GM13976 (cell line): ENCODE measurements around the gene MCF2L2.

Experiments used
- DNase-seq: peaks from one replicate; pipeline ENCODE4 v3.0.0; 2012; ENCODE audit warnings: low spot score
- in situ Hi-C: fragments of 300-500 bp; cut with MboI; formaldehyde crosslinking; loops from one replicate; pipeline ENCODE4 v1.12.0; 2022; ENCODE audit warnings: low sequenced_read_pairs, mixed read lengths, inconsistent platforms; ENCODE audit not compliant: unreplicated experiment
- TF ChIP-seq, protein P1 (sequence below): IDR thresholded peaks from 2 replicates; pipeline ENCODE4 v1.5.1; 2012; ENCODE audit warnings: borderline replicate concordance, mild to moderate bottlenecking; ENCODE audit not compliant: insufficient read depth; ENCODE audit errors: extremely low read depth, missing control alignments, control extremely low read depth

Gene MCF2L2

GRCh38 chr3:183277260-183277659 lies 151.2 kb downstream of the MCF2L2 start:
- in situ Hi-C loops = no loop called here
- TF ChIP-seq, protein P1, sequence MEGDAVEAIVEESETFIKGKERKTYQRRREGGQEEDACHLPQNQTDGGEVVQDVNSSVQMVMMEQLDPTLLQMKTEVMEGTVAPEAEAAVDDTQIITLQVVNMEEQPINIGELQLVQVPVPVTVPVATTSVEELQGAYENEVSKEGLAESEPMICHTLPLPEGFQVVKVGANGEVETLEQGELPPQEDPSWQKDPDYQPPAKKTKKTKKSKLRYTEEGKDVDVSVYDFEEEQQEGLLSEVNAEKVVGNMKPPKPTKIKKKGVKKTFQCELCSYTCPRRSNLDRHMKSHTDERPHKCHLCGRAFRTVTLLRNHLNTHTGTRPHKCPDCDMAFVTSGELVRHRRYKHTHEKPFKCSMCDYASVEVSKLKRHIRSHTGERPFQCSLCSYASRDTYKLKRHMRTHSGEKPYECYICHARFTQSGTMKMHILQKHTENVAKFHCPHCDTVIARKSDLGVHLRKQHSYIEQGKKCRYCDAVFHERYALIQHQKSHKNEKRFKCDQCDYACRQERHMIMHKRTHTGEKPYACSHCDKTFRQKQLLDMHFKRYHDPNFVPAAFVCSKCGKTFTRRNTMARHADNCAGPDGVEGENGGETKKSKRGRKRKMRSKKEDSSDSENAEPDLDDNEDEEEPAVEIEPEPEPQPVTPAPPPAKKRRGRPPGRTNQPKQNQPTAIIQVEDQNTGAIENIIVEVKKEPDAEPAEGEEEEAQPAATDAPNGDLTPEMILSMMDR = no peak
- DNase-seq = no peak

- in situ Hi-C loops = no loop called here
- DNase-seq = no peak
- TF ChIP-seq, protein P1 = no peak
Observed at GRCh38 chr3:183275937-183276336, 152.5 kb downstream of the MCF2L2 start.

GRCh38 chr3:183275418-183275817 lies 153.0 kb downstream of the MCF2L2 start:
- TF ChIP-seq, protein P1 = no peak
- in situ Hi-C loops = no loop called here
- DNase-seq = no peak

DNA sequence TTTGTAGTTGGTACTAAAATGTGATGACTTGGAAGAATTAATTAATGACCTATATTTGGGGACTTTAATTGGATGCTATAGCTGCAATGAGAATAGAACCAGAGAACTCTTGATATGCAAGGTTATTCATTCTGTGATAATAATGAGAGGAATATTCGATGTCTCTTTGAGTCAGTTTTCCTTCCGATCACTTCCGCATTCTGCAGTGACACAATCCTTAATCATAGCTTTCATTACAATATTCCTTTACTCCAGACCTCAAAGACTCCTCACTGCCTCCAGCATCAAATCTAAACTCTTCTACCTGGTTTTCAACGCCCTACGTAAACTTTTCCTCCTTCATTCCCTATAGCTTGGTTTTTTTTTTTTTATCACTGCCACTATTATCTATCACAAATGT lies 153.8 kb downstream of the MCF2L2 start:
- no peak for DNase-seq
- TF ChIP-seq, protein P1 = no peak
- in situ Hi-C loops = no loop called here

GRCh38 chr3:183272791-183273190 lies 155.6 kb downstream of the MCF2L2 start:
- TF ChIP-seq, protein P1 = no peak
- in situ Hi-C loops = no loop called here
- no peak for DNase-seq

GRCh38 chr3:183272142-183272541 lies 156.3 kb downstream of the MCF2L2 start:
- DNase-seq = no peak
- TF ChIP-seq, protein P1 = no peak
- in situ Hi-C loops = no loop called here

- TF ChIP-seq, protein P1 = no peak
- in situ Hi-C loops = no loop called here
- DNase-seq = no peak
Observed at GRCh38 chr3:183270344-183270743, 158.1 kb downstream of the MCF2L2 start.
